GM18951 (cell line): ENCODE data around the gene CCDC27.
"Not testable (repeated sequence)": the region's sequence is repeated elsewhere in the genome, so short reads cannot be mapped to it uniquely, and the experiment has no call there.

ENCODE experiments used
- POLR2A ChIP-seq: IDR thresholded peaks from 4 replicates; pipeline ENCODE4 v1.6.1; 2011; ENCODE audit warnings: mild to moderate bottlenecking; ENCODE audit not compliant: insufficient read length, insufficient read depth; ENCODE audit errors: extremely low read depth
- in situ Hi-C: fragments of 300-500 bp; cut with MboI; formaldehyde crosslinking; loops from one replicate; pipeline ENCODE4 v1.12.0; 2022; ENCODE audit warnings: low sequenced_read_pairs, mixed read lengths, inconsistent platforms; ENCODE audit not compliant: unreplicated experiment

The CCDC27 gene

GRCh38 chr1:3803905-3804626 is 51.8 kb downstream of the CCDC27 start:
- TF ChIP-seq POLR2A, result no peak
- in situ Hi-C loops, result no loop called here

GRCh38 chr1:3804627-3804944 is 52.3 kb downstream of the CCDC27 start:
- in situ Hi-C loops, result not testable (repeated sequence)

- in situ Hi-C loops, result no loop called here
- no peak for TF ChIP-seq POLR2A
These were observed 52.8 kb downstream of the CCDC27 start for GRCh38 chr1:3805038-3805437.

GRCh38 chr1:3807769-3808168 is 55.5 kb downstream of the CCDC27 start:
- no peak for TF ChIP-seq POLR2A
- in situ Hi-C loops, result no loop called here

GRCh38 chr1:3809680-3810079 is 57.4 kb downstream of the CCDC27 start:
- in situ Hi-C loops, result no loop called here
- no peak for TF ChIP-seq POLR2A

- in situ Hi-C loops, result not testable (repeated sequence)
These were observed 58.0 kb downstream of the CCDC27 start for GRCh38 chr1:3810149-3810761.

- in situ Hi-C loops, result no loop called here
- TF ChIP-seq POLR2A, result no peak
These were observed 59.3 kb downstream of the CCDC27 start for GRCh38 chr1:3811595-3811911.

GRCh38 chr1:3814065-3814464 is 61.8 kb downstream of the CCDC27 start:
- TF ChIP-seq POLR2A, result no peak
- in situ Hi-C loops, result no loop called here

GRCh38 chr1:3814771-3815561 is 62.7 kb downstream of the CCDC27 start:
- no peak for TF ChIP-seq POLR2A
- in situ Hi-C loops, result no loop called here

GRCh38 chr1:3816331-3817137 is 64.3 kb downstream of the CCDC27 start:
- in situ Hi-C loops, result no loop called here
- no peak for TF ChIP-seq POLR2A

- in situ Hi-C loops, result no loop called here
- TF ChIP-seq POLR2A, result no peak
These were observed 65.0 kb downstream of the CCDC27 start for GRCh38 chr1:3817138-3817740.

GRCh38 chr1:3817821-3818597 is 65.8 kb downstream of the CCDC27 start:
- TF ChIP-seq POLR2A, result no peak
- in situ Hi-C loops, result no loop called here

GRCh38 chr1:3819771-3820200 is 67.5 kb downstream of the CCDC27 start:
- in situ Hi-C loops, result no loop called here
- no peak for TF ChIP-seq POLR2A

GRCh38 chr1:3820316-3820715 is 68.1 kb downstream of the CCDC27 start:
- in situ Hi-C loops, result no loop called here
- no peak for TF ChIP-seq POLR2A
